HL-60/S4 treated with retinoic acid at 250 ng/mL for 4 days and 3 days (cell line): ENCODE results near the gene GATAD2B.

ENCODE experiments used
- in situ Hi-C: fragments of 300-500 bp; cut with MboI; formaldehyde crosslinking; loops from 2 replicates; pipeline ENCODE4 v1.7.0; 2022; ENCODE audit warnings: low sequenced_read_pairs

The GATAD2B gene

GRCh38 chr1:153953859-153954365 lies 31.1 kb upstream of the GATAD2B start:
- in situ Hi-C loops: no loop called here

- in situ Hi-C loops: no loop called here
Measured at GRCh38 chr1:153951801-153952200, 29.0 kb upstream of the GATAD2B start.

GRCh38 chr1:153951183-153951582 lies 28.4 kb upstream of the GATAD2B start:
- in situ Hi-C loops: no loop called here

- in situ Hi-C loops: no loop called here
Measured at GRCh38 chr1:153946622-153947241, 24.0 kb upstream of the GATAD2B start, which contains the start of gene DENND4B. TSS of gene DENND4B (minus strand) at chr1:153946718. CDS start at chr1:153944374, 2,344 bp downstream.

GRCh38 chr1:153945795-153946621 lies 23.2 kb upstream of the GATAD2B start:
- in situ Hi-C loops: no loop called here

- in situ Hi-C loops: no loop called here
Measured at GRCh38 chr1:153945131-153945794, 22.5 kb upstream of the GATAD2B start.

GRCh38 chr1:153944827-153945117 lies 22.0 kb upstream of the GATAD2B start:
- in situ Hi-C loops: no loop called here

- in situ Hi-C loops: no loop called here
Measured at GRCh38 chr1:153944005-153944826, 21.4 kb upstream of the GATAD2B start.

GRCh38 chr1:153942766-153943549 lies 20.2 kb upstream of the GATAD2B start:
- in situ Hi-C loops: no loop called here

- in situ Hi-C loops: no loop called here
Measured at GRCh38 chr1:153941826-153942725, 19.3 kb upstream of the GATAD2B start.

GRCh38 chr1:153940756-153941155 lies 18.0 kb upstream of the GATAD2B start:
- in situ Hi-C loops: no loop called here

- in situ Hi-C loops: loop anchor here (10.0 kb wide), 1 partner anchor 65 kb away; no protein-coding TSS in a partner anchor
Measured at GRCh38 chr1:153939476-153939875, 16.7 kb upstream of the GATAD2B start.

GRCh38 chr1:153938996-153939395 lies 16.2 kb upstream of the GATAD2B start:
- in situ Hi-C loops: loop anchor here (10.0 kb wide), 1 partner anchor 64 kb away; no protein-coding TSS in a partner anchor

GRCh38 chr1:153937331-153937730 lies 14.6 kb upstream of the GATAD2B start:
- in situ Hi-C loops: loop anchor here (10.0 kb wide), 1 partner anchor 63 kb away; no protein-coding TSS in a partner anchor

- in situ Hi-C loops: loop anchor here (10.0 kb wide), 1 partner anchor 61 kb away; no protein-coding TSS in a partner anchor
Measured at GRCh38 chr1:153936011-153936802, 13.4 kb upstream of the GATAD2B start.

GRCh38 chr1:153934746-153935145 lies 12.0 kb upstream of the GATAD2B start:
- in situ Hi-C loops: loop anchor here (10.0 kb wide), 1 partner anchor 60 kb away; no protein-coding TSS in a partner anchor

- in situ Hi-C loops: loop anchor here (10.0 kb wide), 1 partner anchor 59 kb away; no protein-coding TSS in a partner anchor
Measured at GRCh38 chr1:153933955-153934354, 11.2 kb upstream of the GATAD2B start.

GRCh38 chr1:153933430-153933829 lies 10.7 kb upstream of the GATAD2B start:
- in situ Hi-C loops: loop anchor here (10.0 kb wide), 1 partner anchor 59 kb away; no protein-coding TSS in a partner anchor
